Measurements from ENCODE around the gene TEX22. TPM values are rescaled to one million over a fixed set of nuclear protein-coding genes. Genes with fewer than 3 reads are reported as not detected.

TEX22 gene
- total RNA-seq, 1 donor from 2014 or later = 3.2 TPM

DNA sequence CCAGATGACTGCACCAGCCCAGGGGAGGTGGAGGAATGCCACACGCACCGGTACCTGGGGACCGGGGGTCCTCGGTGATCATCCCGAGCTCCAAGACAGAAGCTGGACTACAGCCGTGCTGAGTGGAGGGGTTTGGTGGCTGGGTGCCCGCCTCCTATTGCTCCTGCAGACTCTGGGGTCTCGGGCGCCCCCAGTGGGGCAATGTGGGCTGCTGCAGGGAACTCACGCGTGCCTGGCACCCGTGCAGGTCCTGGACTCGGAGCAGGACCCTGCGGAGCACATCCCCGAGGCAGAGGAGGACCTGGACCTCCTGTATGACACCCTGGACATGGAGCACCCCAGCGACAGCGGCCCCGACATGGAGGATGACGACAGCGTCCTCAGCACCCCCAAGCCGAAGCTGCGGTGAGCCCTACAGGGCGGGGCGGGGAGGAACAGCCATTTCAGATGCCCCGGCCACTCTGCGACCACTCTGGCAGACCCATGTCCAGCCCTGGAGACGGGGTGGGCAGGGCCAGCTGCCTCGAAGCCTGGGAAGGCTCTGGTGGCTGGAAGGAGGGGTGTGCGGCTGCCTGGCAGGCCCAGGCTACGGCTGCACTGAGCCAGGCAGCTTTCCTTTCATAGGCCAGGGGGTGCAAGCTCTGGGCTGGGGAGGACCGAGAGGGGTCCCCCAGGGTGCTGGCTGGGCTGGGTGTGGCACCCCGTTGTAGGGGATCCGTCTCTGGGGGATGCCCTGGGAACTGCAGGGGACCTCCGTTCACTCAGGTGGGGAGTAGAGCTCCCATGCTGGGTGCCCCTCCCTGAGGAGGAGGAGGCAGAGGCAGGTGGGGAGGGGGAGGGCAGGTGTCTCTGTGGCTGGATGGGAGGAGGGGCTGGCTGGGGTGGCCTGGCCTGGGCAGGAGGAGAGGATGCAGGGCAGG is 21.6 kb upstream of the TEX22 start:
- TF ChIP-seq, protein P1, sequence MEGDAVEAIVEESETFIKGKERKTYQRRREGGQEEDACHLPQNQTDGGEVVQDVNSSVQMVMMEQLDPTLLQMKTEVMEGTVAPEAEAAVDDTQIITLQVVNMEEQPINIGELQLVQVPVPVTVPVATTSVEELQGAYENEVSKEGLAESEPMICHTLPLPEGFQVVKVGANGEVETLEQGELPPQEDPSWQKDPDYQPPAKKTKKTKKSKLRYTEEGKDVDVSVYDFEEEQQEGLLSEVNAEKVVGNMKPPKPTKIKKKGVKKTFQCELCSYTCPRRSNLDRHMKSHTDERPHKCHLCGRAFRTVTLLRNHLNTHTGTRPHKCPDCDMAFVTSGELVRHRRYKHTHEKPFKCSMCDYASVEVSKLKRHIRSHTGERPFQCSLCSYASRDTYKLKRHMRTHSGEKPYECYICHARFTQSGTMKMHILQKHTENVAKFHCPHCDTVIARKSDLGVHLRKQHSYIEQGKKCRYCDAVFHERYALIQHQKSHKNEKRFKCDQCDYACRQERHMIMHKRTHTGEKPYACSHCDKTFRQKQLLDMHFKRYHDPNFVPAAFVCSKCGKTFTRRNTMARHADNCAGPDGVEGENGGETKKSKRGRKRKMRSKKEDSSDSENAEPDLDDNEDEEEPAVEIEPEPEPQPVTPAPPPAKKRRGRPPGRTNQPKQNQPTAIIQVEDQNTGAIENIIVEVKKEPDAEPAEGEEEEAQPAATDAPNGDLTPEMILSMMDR (IDR thresholded peaks at IDR 0.05) = no peak
- H3K4me3 ChIP-seq = no peak overlapping the region
- H3K27ac ChIP-seq = no peak overlapping the region
- DNase-seq (no peak), ATAC-seq (no peak)
- H3K4me1 ChIP-seq = no peaks in the 10 kb centered on the region
- H3K36me3 ChIP-seq = no peaks in the 10 kb centered on the region
- no peaks in the 10 kb centered on the region for H3K9me3 ChIP-seq
- intact Hi-C loops (cut with DNase I) = no loop called here
- no peaks in the 10 kb centered on the region for H3K27me3 ChIP-seq

DNA sequence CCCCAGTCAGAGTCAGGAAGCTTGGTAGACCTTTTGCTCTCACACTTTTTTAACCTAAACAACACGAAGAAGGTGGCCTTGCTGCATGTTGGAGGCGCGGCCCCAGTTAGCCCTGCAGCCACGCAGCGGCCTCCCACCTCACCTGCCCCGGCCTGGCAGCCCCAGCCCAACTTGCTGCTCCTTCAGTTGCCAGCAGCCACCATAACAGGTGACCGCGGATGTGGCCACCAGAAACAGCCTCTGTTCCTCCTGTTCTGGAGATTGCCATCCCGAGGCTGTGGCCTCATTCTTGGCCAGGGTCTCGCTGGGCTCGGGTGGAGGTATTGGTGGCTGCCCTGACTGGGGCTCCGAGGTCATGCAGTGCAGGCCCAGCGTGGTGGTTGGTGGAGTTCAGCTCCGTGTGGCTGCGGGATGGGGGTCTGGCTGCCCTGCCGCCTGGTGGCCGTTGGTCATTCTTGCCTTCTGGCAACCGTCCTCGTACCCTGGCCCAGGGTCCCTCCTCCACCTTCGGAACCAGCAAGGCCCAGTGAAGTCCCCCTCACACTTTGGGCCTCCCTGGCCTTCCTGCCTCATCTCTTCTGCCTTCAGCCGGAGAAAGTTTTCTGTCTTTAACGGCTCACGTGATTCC is 20.7 kb upstream of the TEX22 start:
- no peaks in the 10 kb centered on the region for H3K27me3 ChIP-seq
- no peaks in the 10 kb centered on the region for H3K4me1 ChIP-seq
- TF ChIP-seq, protein P1 (IDR thresholded peaks at IDR 0.05) = no peak
- H3K36me3 ChIP-seq = peaks cover 6% of the 10 kb centered on the region
- DNase-seq (no peak), ATAC-seq (no peak)
- no peaks in the 10 kb centered on the region for H3K9me3 ChIP-seq
- intact Hi-C loops (cut with DNase I) = no loop called here
- H3K4me3 ChIP-seq = no peak overlapping the region
- H3K27ac ChIP-seq = no peak overlapping the region

DNA sequence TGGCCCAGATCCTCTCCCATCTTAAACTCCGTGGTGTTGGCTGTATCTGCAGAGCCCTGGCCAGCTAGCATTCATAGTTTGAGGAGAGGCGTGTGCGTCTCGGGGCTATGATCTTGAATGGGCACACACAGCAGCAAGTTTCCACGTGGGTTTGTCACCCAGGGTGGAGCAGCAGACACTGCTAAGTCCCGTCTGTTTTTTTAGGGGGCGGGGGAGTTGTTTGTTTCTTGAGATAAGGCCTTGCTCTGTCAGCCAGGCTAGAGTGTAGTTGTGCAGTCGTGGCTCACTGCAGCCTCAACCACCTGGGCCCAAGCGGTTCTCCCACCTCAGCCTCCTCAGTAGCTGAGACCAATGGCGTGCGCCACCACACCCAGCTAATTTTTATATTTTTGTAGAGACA is 20.1 kb upstream of the TEX22 start:
- Histone ChIP-seq H3K36me3 (peaks cover 10% of the 10 kb centered on the region), H3K27me3 (no peaks in the 10 kb centered on the region), H3K4me1 (no peaks in the 10 kb centered on the region), H3K9me3 (no peaks in the 10 kb centered on the region), H3K27ac (no peak overlapping the region), H3K4me3 (no peak overlapping the region)
- no peak for ATAC-seq
- TF ChIP-seq, protein P1 (IDR thresholded peaks at IDR 0.05) = no peak
- DNase-seq = no peak
- intact Hi-C loops (cut with DNase I) = no loop called here

DNA sequence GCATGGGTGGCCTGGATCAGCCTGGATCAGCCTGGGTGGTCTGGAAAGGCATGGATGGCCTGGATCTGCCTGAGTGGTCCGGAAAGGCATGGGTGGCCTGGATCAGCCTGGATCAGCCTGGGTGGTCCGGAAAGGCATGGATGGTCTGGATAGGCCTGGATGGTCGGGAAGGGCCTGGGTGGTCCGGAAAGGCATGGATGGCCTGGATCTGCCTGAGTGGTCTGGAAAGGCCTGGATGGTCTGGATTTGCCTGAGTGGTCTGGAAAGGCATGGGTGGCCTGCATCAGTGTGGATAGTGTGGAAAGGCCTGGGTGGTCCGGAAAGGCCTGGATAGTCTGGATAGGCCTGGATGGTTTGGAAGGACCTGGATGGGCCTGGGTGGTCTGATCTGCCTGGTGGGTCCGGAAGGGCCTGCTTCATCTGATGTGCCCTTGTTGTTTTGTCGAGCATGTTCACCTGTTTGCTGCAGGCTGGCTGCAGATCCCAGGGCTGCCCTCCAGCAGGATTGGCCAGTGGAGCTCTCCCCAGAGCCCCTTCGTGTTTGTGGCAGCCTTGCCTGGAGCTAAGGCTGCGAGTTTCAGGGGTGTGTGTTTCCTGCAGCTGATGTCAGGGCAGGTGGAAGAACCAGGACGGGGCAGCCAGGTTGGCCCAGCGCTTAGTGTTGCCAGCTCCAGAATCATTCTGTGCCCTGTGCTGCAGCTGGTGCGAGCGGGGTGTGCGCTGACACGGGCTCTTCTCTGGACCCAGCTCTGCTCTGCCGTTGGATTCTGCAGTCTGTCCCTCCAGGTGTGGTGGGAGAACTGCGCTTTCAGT is 19.3 kb upstream of the TEX22 start:
- no peak for DNase-seq

DNA sequence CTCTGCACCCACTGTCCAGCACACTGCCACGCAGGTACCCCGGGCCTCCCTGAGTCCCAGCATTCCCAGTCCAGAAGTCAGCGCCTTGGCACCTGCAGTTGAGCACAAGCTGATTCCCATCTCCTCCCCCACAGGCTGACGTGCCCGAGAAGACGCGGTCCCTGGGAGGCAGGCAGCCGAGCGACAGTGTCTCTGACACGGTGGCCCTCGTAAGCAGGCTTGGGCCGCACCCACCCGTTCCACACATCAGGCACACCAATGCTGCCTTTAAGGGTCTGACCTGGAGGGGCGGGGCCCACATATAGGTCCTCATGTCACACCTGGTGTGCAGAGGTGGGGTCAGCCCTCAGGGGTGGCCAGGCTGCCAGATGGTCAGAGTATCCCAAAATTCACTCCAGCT is 18.4 kb upstream of the TEX22 start:
- intact Hi-C loops (cut with DNase I) = no loop called here
- Histone ChIP-seq H3K36me3 (peaks cover 23% of the 10 kb centered on the region), H3K4me1 (no peaks in the 10 kb centered on the region), H3K4me3 (no peak overlapping the region), H3K9me3 (no peaks in the 10 kb centered on the region), H3K27me3 (no peaks in the 10 kb centered on the region), H3K27ac (no peak overlapping the region)
- DNase-seq (no peak), ATAC-seq (no peak)
- TF ChIP-seq, protein P1 (IDR thresholded peaks at IDR 0.05) = no peak

More for the DNA sequence above, 19.3 kb upstream of the TEX22 start:
- no peaks in the 10 kb centered on the region for H3K9me3 ChIP-seq
- H3K4me1 ChIP-seq = no peaks in the 10 kb centered on the region
- ATAC-seq = no peak
- intact Hi-C loops (cut with DNase I) = no loop called here
- H3K27ac ChIP-seq = no peak overlapping the region
- H3K36me3 ChIP-seq = peaks cover 17% of the 10 kb centered on the region
- TF ChIP-seq, protein P1 (IDR thresholded peaks at IDR 0.05) = no peak
- H3K4me3 ChIP-seq = no peak overlapping the region
- no peaks in the 10 kb centered on the region for H3K27me3 ChIP-seq
